GM23338 (cell line): Measurements from ENCODE around the gene LMBR1L. TPM values are rescaled to one million over a fixed set of nuclear protein-coding genes. Genes with fewer than 3 reads are reported as not detected.

Experiments
- ATAC-seq: fragments of 200-7000 bp; cut with Tn5 transposase; 3 replicates; pipeline ENCODE4 v1.9.1; 2020
- DNase-seq: peaks from one replicate; pipeline ENCODE4 v3.0.0-alpha.2; 2015; ENCODE audit warnings: low spot score
- H2AFZ ChIP-seq: fragments of 200-600 bp; sonication (generic); 2 replicates; pipeline ENCODE4 v1.8.0; 2016; ENCODE audit warnings: antibody characterized with exemption, mild to moderate bottlenecking, moderate library complexity
- H3F3A ChIP-seq: fragments of 200-600 bp; sonication (generic); replicated peaks from 2 replicates; pipeline ENCODE4 v1.8.0; 2017; ENCODE audit warnings: antibody characterized with exemption, mixed run types, low read depth
- H3K27ac ChIP-seq: fragments of 200-600 bp; sonication (generic); 2 replicates; pipeline ENCODE4 v1.6.1; 2016; ENCODE audit warnings: low read depth
- H3K27me3 ChIP-seq: fragments of 200-600 bp; sonication (generic); 2 replicates; pipeline ENCODE4 v1.8.0; 2016; ENCODE audit warnings: mild to moderate bottlenecking, mixed run types, moderate library complexity; ENCODE audit not compliant: insufficient read depth
- H3K36me3 ChIP-seq: fragments of 200-600 bp; sonication (generic); 2 replicates; pipeline ENCODE4 v1.8.0; 2016; ENCODE audit warnings: mild to moderate bottlenecking; ENCODE audit not compliant: insufficient read depth
- H3K4me1 ChIP-seq: fragments of 200-600 bp; sonication (generic); 2 replicates; pipeline ENCODE4 v1.8.0; 2016; ENCODE audit warnings: mild to moderate bottlenecking, moderate library complexity; ENCODE audit not compliant: insufficient read depth
- H3K4me2 ChIP-seq: fragments of 200-600 bp; sonication (generic); 2 replicates; pipeline ENCODE4 v1.7.1; 2017; ENCODE audit warnings: mixed run types
- H3K4me3 ChIP-seq: fragments of 200-600 bp; sonication (generic); 2 replicates; pipeline ENCODE4 v1.6.1; 2016; ENCODE audit warnings: mixed run types
- H3K79me2 ChIP-seq: fragments of 200-600 bp; sonication (generic); replicated peaks from 2 replicates; pipeline ENCODE4 v1.8.0; 2017; ENCODE audit warnings: mild to moderate bottlenecking; ENCODE audit not compliant: insufficient read depth
- H3K9me2 ChIP-seq: fragments of 200-600 bp; sonication (generic); 2 replicates; pipeline ENCODE4 v1.8.0; 2017; ENCODE audit not compliant: insufficient read depth
- H4K20me1 ChIP-seq: fragments of 200-600 bp; sonication (generic); replicated peaks from 2 replicates; pipeline ENCODE4 v1.8.0; 2017; ENCODE audit warnings: mild to moderate bottlenecking; ENCODE audit not compliant: insufficient read depth
- H3K27ac Mint-ChIP-seq: 2 replicates; pipeline ENCODE4 v1.8.0; 2020; ENCODE audit warnings: inconsistent platforms, mild to moderate bottlenecking, moderate library complexity, mixed read lengths
- H3K27me3 Mint-ChIP-seq: 3 replicates; pipeline ENCODE4 v1.8.0; 2022; ENCODE audit warnings: low read depth, mild to moderate bottlenecking, moderate library complexity, mixed read lengths, inconsistent platforms; ENCODE audit not compliant: insufficient read depth, poor library complexity
- H3K36me3 Mint-ChIP-seq: 3 replicates; pipeline ENCODE4 v1.8.0; 2021; ENCODE audit warnings: low read depth, mild to moderate bottlenecking, inconsistent platforms, moderate library complexity, mixed read lengths
- H3K4me1 Mint-ChIP-seq: 3 replicates; pipeline ENCODE4 v1.8.0; 2020; ENCODE audit warnings: mild to moderate bottlenecking, inconsistent platforms, mixed read lengths
- H3K4me3 Mint-ChIP-seq: 3 replicates; pipeline ENCODE4 v1.8.0; 2021; ENCODE audit warnings: moderate library complexity, mild to moderate bottlenecking, inconsistent platforms, mixed read lengths
- H3K9me3 Mint-ChIP-seq: 3 replicates; pipeline ENCODE4 v1.8.0; 2020; ENCODE audit warnings: moderate library complexity, mild to moderate bottlenecking, inconsistent platforms, mixed read lengths
- CREB1 ChIP-seq: fragments of 250-450 bp; sonication (Bioruptor Pico); IDR thresholded peaks from 2 replicates; pipeline ENCODE4 v1.5.0; 2020; ENCODE audit warnings: low read depth, mild to moderate bottlenecking, moderate library complexity
- EZH2 ChIP-seq: fragments of 200-600 bp; sonication (generic); IDR thresholded peaks from one replicate; pipeline ENCODE4 v1.8.0; 2017; ENCODE audit warnings: antibody characterized with exemption, mild to moderate bottlenecking, low read depth; ENCODE audit not compliant: unreplicated experiment
- EZH2phosphoT487 ChIP-seq: fragments of 200-600 bp; sonication (generic); IDR thresholded peaks from one replicate; pipeline ENCODE4 v1.8.1; 2018; ENCODE audit warnings: antibody characterized with exemption; ENCODE audit not compliant: unreplicated experiment
- JUNB ChIP-seq: IDR thresholded peaks from one replicate; pipeline ENCODE4 v1.6.1; 2016; ENCODE audit warnings: antibody characterized with exemption; ENCODE audit not compliant: unreplicated experiment
- NANOG ChIP-seq: IDR thresholded peaks from 2 replicates; pipeline ENCODE4 v1.6.1; 2016; ENCODE audit warnings: antibody characterized with exemption, borderline replicate concordance
- POLR2AphosphoS5 ChIP-seq: IDR thresholded peaks from 2 replicates; pipeline ENCODE4 v1.6.1; 2016; ENCODE audit warnings: antibody characterized with exemption, low read depth
- STAT1 ChIP-seq: IDR thresholded peaks from one replicate; pipeline ENCODE4 v1.6.1; 2016; ENCODE audit warnings: antibody characterized with exemption; ENCODE audit not compliant: unreplicated experiment
- ZNF114 ChIP-seq: fragments of 250-450 bp; sonication (Bioruptor Pico); IDR thresholded peaks from 2 replicates; pipeline ENCODE4 v1.5.0; 2020; ENCODE audit warnings: mild to moderate bottlenecking, moderate library complexity
- ZNF331 ChIP-seq: fragments of 250-450 bp; sonication (Bioruptor Pico); IDR thresholded peaks from 2 replicates; pipeline ENCODE4 v1.5.0; 2020; ENCODE audit warnings: low read depth, mild to moderate bottlenecking, moderate library complexity
- polyA plus RNA-seq: library from polyadenylated mRNA; unstranded; fragments of >200 nt; fragmentation: Nextera tagmentation; extraction: Ambion mirVana; gene quantifications from 2 replicates; pipeline ENCODE4 v1.2.1, GENCODE V29; 2016
- total RNA-seq: library from RNA; depleted of rRNA; stranded (reverse); fragments of >200 nt; shearing (Covaris generic); gene quantifications from 2 replicates; pipeline ENCODE4 v1.2.3, GENCODE V29; 2014
- TF ChIP-seq, protein P1 (sequence below): IDR thresholded peaks from one replicate; pipeline ENCODE4 v1.6.1; 2018; ENCODE audit warnings: antibody characterized with exemption; ENCODE audit not compliant: unreplicated experiment
- TF ChIP-seq, protein P2 (sequence below), 2 experiments: fragments of 200-600 bp in 1 of 2; sonication (generic) in 1 of 2; conservative IDR thresholded peaks; 2 replicates each; pipeline versions ENCODE4 v1.5.1 to v1.6.1; 2016 to 2017; ENCODE audit warnings: antibody characterized with exemption in 2 of 2, low read depth in 2 of 2, mild to moderate bottlenecking in 2 of 2, moderate library complexity in 1 of 2
- TF ChIP-seq, protein P3 (sequence below): IDR thresholded peaks from 2 replicates; pipeline ENCODE4 v1.6.1; 2016; ENCODE audit warnings: antibody characterized with exemption

LMBR1L gene
- total and polyA plus RNA-seq, 2 experiments from 2014 or later: 19.8 to 57.0 TPM

DNA sequence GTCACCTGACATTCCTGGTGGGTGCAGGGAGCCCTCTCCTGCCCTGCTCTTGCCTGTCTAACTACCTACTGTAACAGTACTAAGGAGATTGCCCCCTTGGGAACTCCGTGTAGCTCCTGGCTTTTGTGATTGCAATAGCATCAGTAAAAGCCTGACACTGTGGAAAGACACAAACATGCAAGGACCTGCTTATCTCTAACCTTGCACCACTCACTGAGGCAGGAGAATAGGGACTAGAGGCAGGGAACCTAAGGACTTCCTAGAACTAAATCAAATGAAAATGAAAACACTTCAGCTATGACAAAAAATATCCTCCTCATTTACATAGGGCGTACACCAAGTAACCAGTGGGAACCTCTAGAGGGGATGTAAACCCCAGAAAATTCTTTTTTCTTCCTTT, 49.8 kb upstream of the LMBR1L start:
- H3K27me3 Mint-ChIP-seq: peaks cover 2% of the 10 kb centered on the region
- Histone ChIP-seq H3K9me2 (no peaks in the 10 kb centered on the region), H3K79me2 (no peaks in the 10 kb centered on the region), H4K20me1 (no peaks in the 10 kb centered on the region), H2AFZ (no peak overlapping the region), H3K27me3 (no peaks in the 10 kb centered on the region), H3K4me2 (no peak overlapping the region), H3K4me1 (no peaks in the 10 kb centered on the region), H3F3A (no peaks in the 10 kb centered on the region), H3K36me3 (no peaks in the 10 kb centered on the region), H3K4me3 (no peak overlapping the region), H3K27ac (no peak overlapping the region)
- no peak overlapping the region for H3K4me3 Mint-ChIP-seq
- H3K4me1 Mint-ChIP-seq: peaks cover 8% of the 10 kb centered on the region; the same call in 1 of the 3 replicates
- TF ChIP-seq CREB1 (CRISPR knock-in tag): no peak
- TF ChIP-seq EZH2: no peak
- ATAC-seq (no peak; the same call in 1 of the 3 replicates), DNase-seq (no peak)
- H3K27ac Mint-ChIP-seq: no peak overlapping the region
- no peaks in the 10 kb centered on the region for H3K9me3 Mint-ChIP-seq
- H3K36me3 Mint-ChIP-seq: no peaks in the 10 kb centered on the region

DNA sequence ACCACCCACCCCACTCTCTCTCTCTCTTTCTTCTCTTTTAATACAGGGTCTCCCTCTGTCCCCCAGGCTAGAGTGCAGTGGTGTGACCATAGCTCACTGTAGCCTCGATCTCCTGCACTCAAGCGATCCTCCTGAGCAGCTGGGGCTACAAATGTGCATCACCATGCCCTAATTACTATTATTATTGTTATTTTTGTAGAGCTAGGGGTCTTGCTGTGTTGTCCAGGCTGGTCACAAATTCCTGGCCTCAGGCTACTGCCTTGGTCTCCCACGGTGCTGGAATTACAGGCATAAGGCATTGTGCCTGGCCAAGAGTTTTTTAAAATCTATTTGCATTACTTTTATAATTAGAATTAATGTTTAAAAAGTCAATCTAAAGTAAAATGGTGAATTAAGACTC, 43.6 kb upstream of the LMBR1L start:
- no peaks in the 10 kb centered on the region for H3K27me3 ChIP-seq
- no peak overlapping the region for H3K27ac ChIP-seq
- DNase-seq (no peak), ATAC-seq (no peak)
- no peaks in the 10 kb centered on the region for H3K9me3 Mint-ChIP-seq
- no peaks in the 10 kb centered on the region for H3K36me3 ChIP-seq
- H3K4me2 ChIP-seq: no peak overlapping the region
- no peaks in the 10 kb centered on the region for H3K4me1 ChIP-seq
- H3K36me3 Mint-ChIP-seq: no peaks in the 10 kb centered on the region
- H3F3A ChIP-seq: no peaks in the 10 kb centered on the region
- no peaks in the 10 kb centered on the region for H3K79me2 ChIP-seq
- no peaks in the 10 kb centered on the region for H4K20me1 ChIP-seq
- H3K4me1 Mint-ChIP-seq: no peaks in the 10 kb centered on the region
- peaks cover 5% of the 10 kb centered on the region for H3K27me3 Mint-ChIP-seq
- H3K9me2 ChIP-seq: no peaks in the 10 kb centered on the region
- no peak overlapping the region for H3K27ac Mint-ChIP-seq
- no peak overlapping the region for H3K4me3 Mint-ChIP-seq
- no peak overlapping the region for H3K4me3 ChIP-seq
- H2AFZ ChIP-seq: no peak overlapping the region
- TF ChIP-seq EZH2phosphoT487: no peak
- TF ChIP-seq CREB1 (CRISPR knock-in tag): no peak
- no peak for TF ChIP-seq EZH2
- no peak for TF ChIP-seq POLR2AphosphoS5
- no peak for TF ChIP-seq ZNF331
- no peak for TF ChIP-seq JUNB
- TF ChIP-seq STAT1: no peak
- TF ChIP-seq, protein P1, sequence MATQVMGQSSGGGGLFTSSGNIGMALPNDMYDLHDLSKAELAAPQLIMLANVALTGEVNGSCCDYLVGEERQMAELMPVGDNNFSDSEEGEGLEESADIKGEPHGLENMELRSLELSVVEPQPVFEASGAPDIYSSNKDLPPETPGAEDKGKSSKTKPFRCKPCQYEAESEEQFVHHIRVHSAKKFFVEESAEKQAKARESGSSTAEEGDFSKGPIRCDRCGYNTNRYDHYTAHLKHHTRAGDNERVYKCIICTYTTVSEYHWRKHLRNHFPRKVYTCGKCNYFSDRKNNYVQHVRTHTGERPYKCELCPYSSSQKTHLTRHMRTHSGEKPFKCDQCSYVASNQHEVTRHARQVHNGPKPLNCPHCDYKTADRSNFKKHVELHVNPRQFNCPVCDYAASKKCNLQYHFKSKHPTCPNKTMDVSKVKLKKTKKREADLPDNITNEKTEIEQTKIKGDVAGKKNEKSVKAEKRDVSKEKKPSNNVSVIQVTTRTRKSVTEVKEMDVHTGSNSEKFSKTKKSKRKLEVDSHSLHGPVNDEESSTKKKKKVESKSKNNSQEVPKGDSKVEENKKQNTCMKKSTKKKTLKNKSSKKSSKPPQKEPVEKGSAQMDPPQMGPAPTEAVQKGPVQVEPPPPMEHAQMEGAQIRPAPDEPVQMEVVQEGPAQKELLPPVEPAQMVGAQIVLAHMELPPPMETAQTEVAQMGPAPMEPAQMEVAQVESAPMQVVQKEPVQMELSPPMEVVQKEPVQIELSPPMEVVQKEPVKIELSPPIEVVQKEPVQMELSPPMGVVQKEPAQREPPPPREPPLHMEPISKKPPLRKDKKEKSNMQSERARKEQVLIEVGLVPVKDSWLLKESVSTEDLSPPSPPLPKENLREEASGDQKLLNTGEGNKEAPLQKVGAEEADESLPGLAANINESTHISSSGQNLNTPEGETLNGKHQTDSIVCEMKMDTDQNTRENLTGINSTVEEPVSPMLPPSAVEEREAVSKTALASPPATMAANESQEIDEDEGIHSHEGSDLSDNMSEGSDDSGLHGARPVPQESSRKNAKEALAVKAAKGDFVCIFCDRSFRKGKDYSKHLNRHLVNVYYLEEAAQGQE: no peak
- TF ChIP-seq, protein P2, sequence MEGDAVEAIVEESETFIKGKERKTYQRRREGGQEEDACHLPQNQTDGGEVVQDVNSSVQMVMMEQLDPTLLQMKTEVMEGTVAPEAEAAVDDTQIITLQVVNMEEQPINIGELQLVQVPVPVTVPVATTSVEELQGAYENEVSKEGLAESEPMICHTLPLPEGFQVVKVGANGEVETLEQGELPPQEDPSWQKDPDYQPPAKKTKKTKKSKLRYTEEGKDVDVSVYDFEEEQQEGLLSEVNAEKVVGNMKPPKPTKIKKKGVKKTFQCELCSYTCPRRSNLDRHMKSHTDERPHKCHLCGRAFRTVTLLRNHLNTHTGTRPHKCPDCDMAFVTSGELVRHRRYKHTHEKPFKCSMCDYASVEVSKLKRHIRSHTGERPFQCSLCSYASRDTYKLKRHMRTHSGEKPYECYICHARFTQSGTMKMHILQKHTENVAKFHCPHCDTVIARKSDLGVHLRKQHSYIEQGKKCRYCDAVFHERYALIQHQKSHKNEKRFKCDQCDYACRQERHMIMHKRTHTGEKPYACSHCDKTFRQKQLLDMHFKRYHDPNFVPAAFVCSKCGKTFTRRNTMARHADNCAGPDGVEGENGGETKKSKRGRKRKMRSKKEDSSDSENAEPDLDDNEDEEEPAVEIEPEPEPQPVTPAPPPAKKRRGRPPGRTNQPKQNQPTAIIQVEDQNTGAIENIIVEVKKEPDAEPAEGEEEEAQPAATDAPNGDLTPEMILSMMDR (conservative IDR thresholded peaks at IDR 0.05; ENCODE audit: low read depth in 2 of 2): no peak
- TF ChIP-seq, protein P3, sequence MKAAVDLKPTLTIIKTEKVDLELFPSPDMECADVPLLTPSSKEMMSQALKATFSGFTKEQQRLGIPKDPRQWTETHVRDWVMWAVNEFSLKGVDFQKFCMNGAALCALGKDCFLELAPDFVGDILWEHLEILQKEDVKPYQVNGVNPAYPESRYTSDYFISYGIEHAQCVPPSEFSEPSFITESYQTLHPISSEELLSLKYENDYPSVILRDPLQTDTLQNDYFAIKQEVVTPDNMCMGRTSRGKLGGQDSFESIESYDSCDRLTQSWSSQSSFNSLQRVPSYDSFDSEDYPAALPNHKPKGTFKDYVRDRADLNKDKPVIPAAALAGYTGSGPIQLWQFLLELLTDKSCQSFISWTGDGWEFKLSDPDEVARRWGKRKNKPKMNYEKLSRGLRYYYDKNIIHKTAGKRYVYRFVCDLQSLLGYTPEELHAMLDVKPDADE: no peak
- TF ChIP-seq ZNF114 (CRISPR knock-in tag): no peak
- TF ChIP-seq NANOG: no peak
